WTC11 (cell line): ENCODE data around the gene KIT. TPM values are rescaled to one million over a fixed set of nuclear protein-coding genes. Genes with fewer than 3 reads are reported as not detected.

Source experiments
- ATAC-seq: fragments of 200-7000 bp; cut with Tn5 transposase; 2 replicates; pipeline ENCODE4 v1.10.0; 2021; ENCODE audit warnings: mild to moderate bottlenecking, moderate library complexity
- CTCF ChIA-PET: fragments of 300-600 bp; sonication (Branson Sonifier 250); formaldehyde crosslinking; loops from one replicate; lab custom pipeline; 2021; ENCODE audit warnings: antibody characterized with exemption; lab: Charles Lee
- POLR2A ChIA-PET: fragments of 350-600 bp; sonication (Branson Sonifier 250); formaldehyde crosslinking; loops from one replicate; lab custom pipeline; 2021; ENCODE audit warnings: antibody characterized with exemption; lab: Charles Lee
- DNase-seq: peaks from one replicate; pipeline ENCODE4 v3.0.0; 2021; ENCODE audit warnings: low spot score
- H3K27ac Mint-ChIP-seq: 2 replicates; pipeline ENCODE4 v1.8.0; 2021; ENCODE audit warnings: mixed read lengths
- H3K27me3 Mint-ChIP-seq: 2 replicates; pipeline ENCODE4 v1.8.0; 2021; ENCODE audit warnings: low read depth, mild to moderate bottlenecking, moderate library complexity, mixed read lengths
- H3K36me3 Mint-ChIP-seq: 2 replicates; pipeline ENCODE4 v1.8.0; 2021; ENCODE audit warnings: mixed read lengths
- H3K4me1 Mint-ChIP-seq: 2 replicates; pipeline ENCODE4 v1.8.0; 2022; ENCODE audit warnings: mixed read lengths
- H3K4me3 Mint-ChIP-seq: 2 replicates; pipeline ENCODE4 v1.8.0; 2021; ENCODE audit warnings: mild to moderate bottlenecking, moderate library complexity, mixed read lengths
- H3K9me3 Mint-ChIP-seq: 2 replicates; pipeline ENCODE4 v1.8.0; 2021; ENCODE audit warnings: mixed read lengths
- ATF2 ChIP-seq: sonication (generic); formaldehyde crosslinking; IDR thresholded peaks from 2 replicates; pipeline ENCODE4 v1.8.1; 2022; ENCODE audit warnings: low read depth, missing genetic modification reagents, borderline replicate concordance
- E2F1 ChIP-seq: sonication (generic); formaldehyde crosslinking; IDR thresholded peaks from 2 replicates; pipeline ENCODE4 v1.8.0; 2022; ENCODE audit warnings: mild to moderate bottlenecking, missing genetic modification reagents
- E2F4 ChIP-seq: sonication (generic); formaldehyde crosslinking; IDR thresholded peaks from 2 replicates; pipeline ENCODE4 v1.8.1; 2022; ENCODE audit warnings: low read depth, mild to moderate bottlenecking, moderate library complexity, missing genetic modification reagents, borderline replicate concordance
- ELF4 ChIP-seq: sonication (generic); formaldehyde crosslinking; IDR thresholded peaks from 2 replicates; pipeline ENCODE4 v1.8.1; 2022; ENCODE audit warnings: low read depth, mild to moderate bottlenecking, moderate library complexity, missing genetic modification reagents
- ERG ChIP-seq: fragments of 250-450 bp; sonication (Bioruptor Pico); IDR thresholded peaks from 2 replicates; pipeline ENCODE4 v1.8.0; 2021; ENCODE audit warnings: mild to moderate bottlenecking
- GABPB1 ChIP-seq: sonication (generic); formaldehyde crosslinking; IDR thresholded peaks from 2 replicates; pipeline ENCODE4 v1.8.1; 2023; ENCODE audit warnings: mild to moderate bottlenecking, missing genetic modification reagents
- JAZF1 ChIP-seq: fragments of 250-450 bp; sonication (Bioruptor Pico); IDR thresholded peaks from 2 replicates; pipeline ENCODE4 v1.9.0; 2021; ENCODE audit warnings: moderate library complexity, mild to moderate bottlenecking, inconsistent platforms
- MXD4 ChIP-seq: fragments of 250-450 bp; sonication (Bioruptor Pico); IDR thresholded peaks from 2 replicates; pipeline ENCODE4 v1.8.0; 2021; ENCODE audit warnings: mild to moderate bottlenecking, moderate library complexity, borderline replicate concordance
- MYBL2 ChIP-seq: sonication (generic); formaldehyde crosslinking; IDR thresholded peaks from 2 replicates; pipeline ENCODE4 v1.8.1; 2023; ENCODE audit warnings: mild to moderate bottlenecking, moderate library complexity, missing genetic modification reagents
- NFE2L1 ChIP-seq: sonication (generic); formaldehyde crosslinking; IDR thresholded peaks from 2 replicates; pipeline ENCODE4 v1.8.1; 2023; ENCODE audit warnings: missing genetic modification reagents
- RELA ChIP-seq: sonication (generic); formaldehyde crosslinking; IDR thresholded peaks from 2 replicates; pipeline ENCODE4 v1.8.1; 2022; ENCODE audit warnings: missing genetic modification reagents, mild to moderate bottlenecking, borderline replicate concordance
- TCF7 ChIP-seq: sonication (generic); formaldehyde crosslinking; IDR thresholded peaks from 2 replicates; pipeline ENCODE4 v1.8.0; 2022; ENCODE audit warnings: mild to moderate bottlenecking, low read depth, missing genetic modification reagents, moderate library complexity
- ZNF263 ChIP-seq: sonication (generic); formaldehyde crosslinking; IDR thresholded peaks from 2 replicates; pipeline ENCODE4 v1.8.1; 2022; ENCODE audit warnings: low read depth, mild to moderate bottlenecking, moderate library complexity, missing genetic modification reagents
- ZNF423 ChIP-seq: fragments of 250-450 bp; sonication (Bioruptor Pico); IDR thresholded peaks from 2 replicates; pipeline ENCODE4 v2.1.2; 2022; ENCODE audit warnings: mild to moderate bottlenecking, moderate library complexity
- total RNA-seq: library from RNA; stranded (reverse); gene quantifications from 3 replicates; pipeline ENCODE4 v1.2.3, GENCODE V29; 2021

KIT gene
- total RNA-seq, 1 experiment from 2014 or later, result 23.3 TPM

GRCh38 chr4:54709400-54709799, 51.6 kb downstream of the KIT start (continued):
- TF ChIP-seq ERG (CRISPR knock-in tag), result no peak

- H3K4me3 Mint-ChIP-seq, result no peak overlapping the region
- CTCF ChIA-PET, result no interaction called here
- H3K36me3 Mint-ChIP-seq, result peaks cover 32% of the 10 kb centered on the region
- no peaks in the 10 kb centered on the region for H3K9me3 Mint-ChIP-seq
- H3K4me1 Mint-ChIP-seq, result no peaks in the 10 kb centered on the region
- no peaks in the 10 kb centered on the region for H3K27me3 Mint-ChIP-seq
- TF ChIP-seq TCF7 (CRISPR knock-in tag), result no peak
- TF ChIP-seq GABPB1 (CRISPR knock-in tag), result no peak
- no peak for TF ChIP-seq ZNF263 (CRISPR knock-in tag)
- no peak for TF ChIP-seq MYBL2 (CRISPR knock-in tag)
- TF ChIP-seq E2F1 (CRISPR knock-in tag), result no peak
- no peak for TF ChIP-seq ATF2 (CRISPR knock-in tag)
- TF ChIP-seq ERG (CRISPR knock-in tag), result no peak
- no peak for TF ChIP-seq MXD4
- no peak for TF ChIP-seq ZNF423 (CRISPR knock-in tag)
- TF ChIP-seq RELA (CRISPR knock-in tag), result no peak
- no peak overlapping the region for H3K27ac Mint-ChIP-seq
- POLR2A ChIA-PET, result interaction anchor here (0.6 kb wide), 1 partner anchor 17 kb away, joined by 5 read pairs; no protein-coding TSS in a partner anchor
- DNase-seq, result no peak
- ATAC-seq, result no peak
Measured at GRCh38 chr4:54712206-54712605, 54.4 kb downstream of the KIT start.

GRCh38 chr4:54714631-54715030, 56.9 kb downstream of the KIT start:
- CTCF ChIA-PET, result no interaction called here
- H3K4me1 Mint-ChIP-seq, result peaks cover 2% of the 10 kb centered on the region
- TF ChIP-seq ATF2 (CRISPR knock-in tag), result no peak
- no peak for TF ChIP-seq JAZF1 (CRISPR knock-in tag)
- no peak for TF ChIP-seq NFE2L1 (CRISPR knock-in tag)
- TF ChIP-seq ELF4 (CRISPR knock-in tag), result no peak
- TF ChIP-seq E2F4 (CRISPR knock-in tag), result no peak

More at GRCh38 chr4:54714631-54715030, 56.9 kb downstream of the KIT start:
- H3K27me3 Mint-ChIP-seq, result no peaks in the 10 kb centered on the region
- H3K4me3 Mint-ChIP-seq, result no peak overlapping the region
- peaks cover 12% of the 10 kb centered on the region; the same call in 1 of the 2 replicates for H3K36me3 Mint-ChIP-seq
- H3K9me3 Mint-ChIP-seq, result no peaks in the 10 kb centered on the region
- ATAC-seq (no peak), DNase-seq (no peak)
- POLR2A ChIA-PET, result no interaction called here
- H3K27ac Mint-ChIP-seq, result no peak overlapping the region
